KMS-11 (cell line): ENCODE data around the gene LAMB1.
"Not testable (repeated sequence)": the region's sequence is repeated elsewhere in the genome, so short reads cannot be mapped to it uniquely, and the experiment has no call there.

Experiments used
- H2AFZ ChIP-seq: fragments of 200-600 bp; sonication (generic); 2 replicates; pipeline ENCODE4 v1.6.1; 2016; ENCODE audit warnings: antibody characterized with exemption, mixed run types, low read depth
- H3K27ac ChIP-seq: fragments of 200-600 bp; sonication (generic); 2 replicates; pipeline ENCODE4 v1.6.1; 2016; ENCODE audit warnings: mild to moderate bottlenecking, mixed run types
- H3K27me3 ChIP-seq: fragments of 200-600 bp; sonication (generic); 2 replicates; pipeline ENCODE4 v1.6.1; 2017; ENCODE audit warnings: mild to moderate bottlenecking, low read depth, mixed run types, moderate library complexity; ENCODE audit not compliant: insufficient read depth
- H3K36me3 ChIP-seq: fragments of 200-600 bp; sonication (generic); 2 replicates; pipeline ENCODE4 v1.6.1; 2017; ENCODE audit warnings: mild to moderate bottlenecking, mixed run types; ENCODE audit not compliant: insufficient read depth
- H3K4me1 ChIP-seq: fragments of 200-600 bp; sonication (generic); 2 replicates; pipeline ENCODE4 v1.6.1; 2016; ENCODE audit warnings: mild to moderate bottlenecking, low read depth, mixed run types; ENCODE audit not compliant: poor library complexity, severe bottlenecking
- H3K4me2 ChIP-seq: fragments of 200-600 bp; sonication (generic); 2 replicates; pipeline ENCODE4 v1.7.0; 2016; ENCODE audit warnings: mild to moderate bottlenecking, mixed run types
- H3K4me3 ChIP-seq: fragments of 200-600 bp; sonication (generic); IDR thresholded peaks from 2 replicates; pipeline ENCODE4 v1.6.1; 2017; ENCODE audit warnings: low read depth, low read length, mixed read lengths; ENCODE audit not compliant: insufficient read depth
- H3K79me2 ChIP-seq: fragments of 200-600 bp; sonication (generic); 2 replicates; pipeline ENCODE4 v1.6.1; 2016; ENCODE audit warnings: low read depth, mixed run types; ENCODE audit not compliant: insufficient read depth
- H3K9ac ChIP-seq: fragments of 200-600 bp; sonication (generic); 2 replicates; pipeline ENCODE4 v1.6.1; 2016; ENCODE audit warnings: mild to moderate bottlenecking, mixed run types
- H4K20me1 ChIP-seq: fragments of 200-600 bp; sonication (generic); 2 replicates; pipeline ENCODE4 v1.6.1; 2016; ENCODE audit warnings: mild to moderate bottlenecking, mixed run types; ENCODE audit not compliant: insufficient read depth
- TF ChIP-seq, protein P1 (sequence below): fragments of 200-600 bp; sonication (generic); conservative IDR thresholded peaks from 2 replicates; pipeline ENCODE4 v1.6.1; 2017; ENCODE audit warnings: low read depth, mild to moderate bottlenecking, antibody characterized with exemption, low read length, moderate library complexity, mixed read lengths

LAMB1 gene

DNA sequence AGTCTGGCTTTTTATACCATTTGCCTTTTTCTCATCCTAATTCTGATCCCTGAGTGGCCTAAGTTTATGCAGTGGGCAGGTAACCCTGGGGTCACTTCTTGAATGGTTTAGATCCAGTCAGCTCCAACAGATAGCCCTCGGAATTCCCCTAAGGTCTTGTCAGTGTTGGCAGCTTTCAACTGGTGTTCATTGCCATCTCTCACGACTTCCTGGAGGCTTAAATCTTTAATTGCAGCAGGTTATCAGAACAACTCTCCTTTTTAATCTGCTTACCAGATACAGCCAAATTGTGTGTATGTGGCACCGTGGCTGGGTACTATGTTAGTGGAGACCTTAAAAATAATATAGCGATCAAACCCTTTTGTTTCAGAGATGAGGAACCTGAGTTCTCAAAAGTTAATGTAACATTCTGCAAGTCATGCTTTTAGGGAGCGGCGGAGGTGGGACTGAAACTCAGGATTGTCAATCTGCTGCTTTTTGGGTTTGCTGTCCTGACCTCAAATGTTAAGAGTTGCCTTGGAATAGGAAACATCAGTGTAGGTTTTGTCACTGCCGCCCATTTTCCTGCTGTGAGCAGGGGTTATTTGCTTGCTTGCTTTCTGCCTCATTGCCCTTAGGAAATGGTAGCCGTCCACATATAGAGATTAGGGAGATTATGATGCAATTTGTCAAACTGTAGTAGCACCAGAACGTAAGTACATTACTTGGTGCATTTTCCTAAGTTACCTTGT lies 111.2 kb downstream of the LAMB1 start:
- Histone ChIP-seq H3K79me2 (peaks cover 55% of the 10 kb centered on the region), H3K9ac (peak overlapping the region; percentile 94), H3K4me3 (peak overlapping the region; percentile 54), H2AFZ (peak overlapping the region; percentile 95), H4K20me1 (no peaks in the 10 kb centered on the region), H3K4me2 (peak overlapping the region; percentile 81), H3K4me1 (peaks cover 33% of the 10 kb centered on the region), H3K27me3 (no peaks in the 10 kb centered on the region), H3K36me3 (peaks cover 5% of the 10 kb centered on the region; the same call in 1 of the 2 replicates), H3K27ac (peak overlapping the region; percentile 95)
- TF ChIP-seq, protein P1, sequence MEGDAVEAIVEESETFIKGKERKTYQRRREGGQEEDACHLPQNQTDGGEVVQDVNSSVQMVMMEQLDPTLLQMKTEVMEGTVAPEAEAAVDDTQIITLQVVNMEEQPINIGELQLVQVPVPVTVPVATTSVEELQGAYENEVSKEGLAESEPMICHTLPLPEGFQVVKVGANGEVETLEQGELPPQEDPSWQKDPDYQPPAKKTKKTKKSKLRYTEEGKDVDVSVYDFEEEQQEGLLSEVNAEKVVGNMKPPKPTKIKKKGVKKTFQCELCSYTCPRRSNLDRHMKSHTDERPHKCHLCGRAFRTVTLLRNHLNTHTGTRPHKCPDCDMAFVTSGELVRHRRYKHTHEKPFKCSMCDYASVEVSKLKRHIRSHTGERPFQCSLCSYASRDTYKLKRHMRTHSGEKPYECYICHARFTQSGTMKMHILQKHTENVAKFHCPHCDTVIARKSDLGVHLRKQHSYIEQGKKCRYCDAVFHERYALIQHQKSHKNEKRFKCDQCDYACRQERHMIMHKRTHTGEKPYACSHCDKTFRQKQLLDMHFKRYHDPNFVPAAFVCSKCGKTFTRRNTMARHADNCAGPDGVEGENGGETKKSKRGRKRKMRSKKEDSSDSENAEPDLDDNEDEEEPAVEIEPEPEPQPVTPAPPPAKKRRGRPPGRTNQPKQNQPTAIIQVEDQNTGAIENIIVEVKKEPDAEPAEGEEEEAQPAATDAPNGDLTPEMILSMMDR: no peak

DNA sequence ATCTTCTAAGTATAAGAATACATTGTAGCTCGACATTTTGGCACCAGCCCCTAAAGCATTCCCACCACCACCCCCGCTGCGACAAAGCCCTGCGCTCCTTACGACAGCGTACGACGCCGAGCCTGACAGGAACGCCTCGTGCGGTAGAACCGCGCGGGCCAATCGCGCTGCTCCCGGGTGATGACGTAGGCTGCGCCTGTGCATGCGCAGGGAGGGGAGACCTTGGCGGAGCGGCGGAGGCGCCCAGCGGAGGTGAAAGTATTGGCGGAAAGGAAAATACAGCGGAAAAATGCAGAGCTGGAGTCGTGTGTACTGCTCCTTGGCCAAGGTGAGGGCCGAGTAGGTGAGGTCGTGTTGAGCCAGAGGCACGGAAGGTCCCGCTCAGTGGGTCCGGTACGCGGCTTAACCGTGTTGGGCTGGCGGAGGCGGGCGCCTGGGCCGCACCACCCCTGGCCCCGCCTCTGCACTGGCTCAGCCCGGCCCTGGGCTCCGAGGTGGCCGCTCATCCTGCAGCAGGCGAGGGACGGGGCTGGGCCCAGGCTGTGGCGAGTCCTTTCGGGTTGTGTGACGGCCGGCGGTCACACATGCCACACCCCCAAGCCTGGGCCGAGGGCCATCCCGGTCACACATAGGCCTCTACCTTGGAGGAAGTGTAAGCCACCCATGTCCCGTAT lies 111.9 kb downstream of the LAMB1 start, which contains the start of gene DLD:
TSS of gene DLD (plus strand) at position 222 of the 674 bp plus-strand sequence. CDS start at position 290, 68 bp downstream.
- Histone ChIP-seq H3K27ac (peak within 1 kb of the TSS; percentile 95), H3K9ac (peak within 1 kb of the TSS; percentile 94), H3K4me1 (peaks cover 33% of the 10 kb centered on the region), H3K4me2 (peak within 1 kb of the TSS; percentile 81), H4K20me1 (no peaks in the 10 kb centered on the region), H3K79me2 (peaks cover 48% of the 10 kb centered on the region), H3K4me3 (peak within 1 kb of the TSS; percentile 54), H2AFZ (peak within 1 kb of the TSS; percentile 95), H3K36me3 (peaks cover 5% of the 10 kb centered on the region; the same call in 1 of the 2 replicates), H3K27me3 (no peaks in the 10 kb centered on the region)
- TF ChIP-seq, protein P1: no peak

DNA sequence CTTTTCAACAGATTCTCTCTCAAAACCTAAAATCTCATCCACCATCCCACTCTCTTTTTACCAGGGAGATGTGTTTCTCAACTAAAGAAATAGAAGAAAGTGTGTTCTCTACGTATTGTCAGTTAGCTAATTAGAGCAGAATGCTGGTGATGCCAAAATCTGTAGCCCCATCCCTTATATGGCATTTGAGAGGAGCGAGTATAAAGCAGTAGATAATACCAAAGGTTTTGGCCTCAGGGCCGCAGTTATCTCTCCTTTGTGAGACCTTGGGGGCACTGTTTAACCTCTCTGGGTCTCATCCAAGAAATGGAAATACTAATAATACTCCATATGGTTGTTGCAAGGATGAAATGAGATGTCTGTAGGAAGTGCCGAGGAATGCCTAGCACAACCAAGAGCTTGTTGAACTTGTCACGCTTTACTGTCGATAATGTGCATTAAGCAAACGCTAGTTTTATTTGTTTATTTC lies 112.4 kb downstream of the LAMB1 start:
- peak overlapping the region; percentile 95 for H3K27ac ChIP-seq
- peaks cover 33% of the 10 kb centered on the region for H3K4me1 ChIP-seq
- no peak overlapping the region for H3K4me3 ChIP-seq
- no peaks in the 10 kb centered on the region; the same call in 1 of the 2 replicates for H3K27me3 ChIP-seq
- TF ChIP-seq, protein P1: no peak
- H4K20me1 ChIP-seq: no peaks in the 10 kb centered on the region
- peak overlapping the region; percentile 81 for H3K4me2 ChIP-seq
- H3K79me2 ChIP-seq: peaks cover 42% of the 10 kb centered on the region
- peak overlapping the region; percentile 95 for H2AFZ ChIP-seq
- peaks cover 4% of the 10 kb centered on the region; the same call in 1 of the 2 replicates for H3K36me3 ChIP-seq
- peak overlapping the region; percentile 94 for H3K9ac ChIP-seq

DNA sequence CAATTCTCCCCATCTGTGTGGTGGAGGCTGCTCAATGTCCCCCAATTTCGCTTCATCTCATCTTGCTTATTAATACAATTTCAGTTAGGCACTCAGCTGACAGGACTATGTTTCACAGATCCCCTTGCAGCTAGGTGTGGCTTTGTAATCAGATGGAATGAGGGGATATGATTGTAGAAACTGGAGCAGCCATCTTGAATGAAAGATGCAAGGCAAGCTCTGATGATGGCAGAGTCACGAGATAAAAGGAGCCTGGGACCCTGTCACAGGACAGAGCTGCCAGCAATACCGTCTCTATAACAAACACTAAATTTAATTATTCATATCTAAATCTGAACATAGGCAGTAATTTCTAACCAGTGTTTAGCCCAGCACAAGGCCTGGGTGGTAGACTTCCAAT lies 113.0 kb downstream of the LAMB1 start:
- Histone ChIP-seq H3K4me3 (no peak overlapping the region), H3K36me3 (no peaks in the 10 kb centered on the region; the same call in 1 of the 2 replicates), H3K79me2 (peaks cover 37% of the 10 kb centered on the region), H3K4me2 (peak overlapping the region; percentile 81), H2AFZ (peak overlapping the region; percentile 95), H3K27ac (no peak overlapping the region), H3K9ac (peak overlapping the region; percentile 94; the same call in 1 of the 2 replicates), H3K27me3 (no peaks in the 10 kb centered on the region; the same call in 1 of the 2 replicates), H3K4me1 (peaks cover 33% of the 10 kb centered on the region), H4K20me1 (no peaks in the 10 kb centered on the region)
- TF ChIP-seq, protein P1: no peak

DNA sequence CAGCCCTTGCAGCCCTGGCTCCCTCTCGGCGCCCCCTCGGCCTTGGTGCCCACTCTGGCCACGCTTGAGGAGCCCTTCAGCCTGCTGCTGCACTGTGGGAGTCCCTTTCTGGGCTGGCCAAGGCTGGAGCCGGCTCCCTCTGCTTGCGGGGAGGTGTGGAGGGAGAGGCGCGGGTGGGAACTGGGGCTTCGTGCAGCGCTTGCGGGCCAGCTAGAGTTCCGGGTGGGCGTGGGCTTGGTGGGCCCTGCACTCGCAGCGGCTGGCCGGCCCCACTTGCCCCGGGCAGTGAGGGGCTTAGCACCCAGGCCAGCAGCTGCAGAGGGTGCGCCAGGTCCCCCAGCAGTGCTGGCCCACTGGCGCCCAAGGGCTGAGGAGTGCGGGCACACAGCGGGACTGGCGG lies 115.1 kb downstream of the LAMB1 start:
- peaks cover 15% of the 10 kb centered on the region for H3K79me2 ChIP-seq
- not testable (repeated sequence) for H3K27me3 ChIP-seq, H4K20me1 ChIP-seq, H2AFZ ChIP-seq, H3K9ac ChIP-seq, H3K4me2 ChIP-seq, H3K36me3 ChIP-seq, H3K27ac ChIP-seq, H3K4me3 ChIP-seq
- peaks cover 14% of the 10 kb centered on the region for H3K4me1 ChIP-seq
